HepG2 (cell line): ENCODE measurements around the gene CD300A. TPM values are rescaled to one million over a fixed set of nuclear protein-coding genes. Genes with fewer than 3 reads are reported as not detected.

ENCODE experiments used
- AGO2 ChIP-seq: fragments of 200-400 bp; formaldehyde crosslinking; optimal IDR thresholded peaks from 2 replicates; pipeline ENCODE3; 2017; ENCODE audit warnings: mild to moderate bottlenecking, low read depth, low read length, moderate library complexity
- PCBP1 ChIP-seq: fragments of 200-400 bp; formaldehyde crosslinking; IDR thresholded peaks from 2 replicates; pipeline ENCODE4 v1.6.1; 2017; ENCODE audit warnings: mild to moderate bottlenecking, low read depth, low read length, borderline replicate concordance
- RAD51 ChIP-seq: fragments of 450-650 bp; IDR thresholded peaks from 2 replicates; pipeline ENCODE4 v1.6.1; 2016; ENCODE audit warnings: borderline replicate concordance
- SYNCRIP ChIP-seq: fragments of 200-400 bp; formaldehyde crosslinking; IDR thresholded peaks from 2 replicates; pipeline ENCODE4 v1.6.1; 2018; ENCODE audit warnings: mild to moderate bottlenecking, low read depth, low read length; ENCODE audit not compliant: insufficient read depth
- U2AF1 ChIP-seq: fragments of 200-400 bp; formaldehyde crosslinking; optimal IDR thresholded peaks from 2 replicates; pipeline ENCODE3; 2017; ENCODE audit warnings: mild to moderate bottlenecking, low read depth, low read length
- YY1 ChIP-seq: IDR thresholded peaks from 2 replicates; pipeline ENCODE4 v1.6.1; 2011; ENCODE audit warnings: low read length, low read depth, moderate library complexity, mild to moderate bottlenecking; ENCODE audit not compliant: insufficient read depth, insufficient replicate concordance
- ZNF629 ChIP-seq: sonication (generic); formaldehyde crosslinking; conservative IDR thresholded peaks from 2 replicates; pipeline ENCODE4 v1.5.0; 2020; ENCODE audit warnings: missing genetic modification reagents
- ZNF781 ChIP-seq: sonication (generic); formaldehyde crosslinking; IDR thresholded peaks from 2 replicates; pipeline ENCODE4 v1.5.1; 2020; ENCODE audit warnings: borderline replicate concordance, mild to moderate bottlenecking, missing genetic modification reagents; ENCODE audit errors: not compliant biosample characterization
- polyA plus RNA-seq, 8 experiments: library from polyadenylated mRNA; depleted of rRNA in 3 of 8; stranded (reverse) in 7 of 8; unstranded in 1 of 8; fragments of >200 nt; fragmentation: Illumina TruSeq in 4 of 8; extraction: Trizol in 4 of 8; gene quantifications; 2 replicates each; pipeline versions ENCODE4 v1.2.1 to v1.2.3, GENCODE V29; 2011 to 2016; ENCODE audit warnings: low read depth in 4 of 8, missing spikeins in 1 of 8, mixed read lengths in 1 of 8; ENCODE audit not compliant: insufficient read depth in 1 of 8
- total RNA-seq, 5 experiments: library from RNA; depleted of rRNA; stranded (reverse); fragments of >200 nt; fragmentation: Illumina TruSeq; extraction: Trizol; gene quantifications; 2 replicates each; pipeline ENCODE4 v1.2.3, GENCODE V29; 2016; ENCODE audit warnings: low read depth in 1 of 5
- TF ChIP-seq, protein P1 (sequence below): sonication (generic); formaldehyde crosslinking; conservative IDR thresholded peaks from 2 replicates; pipeline ENCODE4 v1.4.0; 2020; ENCODE audit warnings: missing genetic modification reagents
- TF ChIP-seq, protein P2 (sequence below): sonication (generic); formaldehyde crosslinking; IDR thresholded peaks from 2 replicates; pipeline ENCODE4 v1.8.0; 2023; ENCODE audit warnings: mild to moderate bottlenecking, missing genetic modification reagents
- TF ChIP-seq, protein P3 (sequence below), 2 experiments: fragments of 450-650 bp in 1 of 2; sonication (generic) in 1 of 2; formaldehyde crosslinking; IDR thresholded peaks; 2 replicates each; pipeline versions ENCODE4 v1.5.0 to v1.8.0; 2020 to 2022; ENCODE audit warnings: mild to moderate bottlenecking in 1 of 2, missing genetic modification reagents in 1 of 2
- TF ChIP-seq, protein P4 (sequence below): sonication (generic); formaldehyde crosslinking; conservative IDR thresholded peaks from 2 replicates; pipeline ENCODE4 v1.8.0; 2022; ENCODE audit warnings: missing genetic modification reagents
- TF ChIP-seq, protein P5 (sequence below): IDR thresholded peaks from 2 replicates; pipeline ENCODE4 v1.6.1; 2016; ENCODE audit warnings: mild to moderate bottlenecking, missing biosample characterization, missing genetic modification reagents

The CD300A gene
- total and polyA plus RNA-seq, 2 of the 13 experiments (the other 11 are each of a cell fraction or from before 2014, with no cell fraction given), result not detected

DNA sequence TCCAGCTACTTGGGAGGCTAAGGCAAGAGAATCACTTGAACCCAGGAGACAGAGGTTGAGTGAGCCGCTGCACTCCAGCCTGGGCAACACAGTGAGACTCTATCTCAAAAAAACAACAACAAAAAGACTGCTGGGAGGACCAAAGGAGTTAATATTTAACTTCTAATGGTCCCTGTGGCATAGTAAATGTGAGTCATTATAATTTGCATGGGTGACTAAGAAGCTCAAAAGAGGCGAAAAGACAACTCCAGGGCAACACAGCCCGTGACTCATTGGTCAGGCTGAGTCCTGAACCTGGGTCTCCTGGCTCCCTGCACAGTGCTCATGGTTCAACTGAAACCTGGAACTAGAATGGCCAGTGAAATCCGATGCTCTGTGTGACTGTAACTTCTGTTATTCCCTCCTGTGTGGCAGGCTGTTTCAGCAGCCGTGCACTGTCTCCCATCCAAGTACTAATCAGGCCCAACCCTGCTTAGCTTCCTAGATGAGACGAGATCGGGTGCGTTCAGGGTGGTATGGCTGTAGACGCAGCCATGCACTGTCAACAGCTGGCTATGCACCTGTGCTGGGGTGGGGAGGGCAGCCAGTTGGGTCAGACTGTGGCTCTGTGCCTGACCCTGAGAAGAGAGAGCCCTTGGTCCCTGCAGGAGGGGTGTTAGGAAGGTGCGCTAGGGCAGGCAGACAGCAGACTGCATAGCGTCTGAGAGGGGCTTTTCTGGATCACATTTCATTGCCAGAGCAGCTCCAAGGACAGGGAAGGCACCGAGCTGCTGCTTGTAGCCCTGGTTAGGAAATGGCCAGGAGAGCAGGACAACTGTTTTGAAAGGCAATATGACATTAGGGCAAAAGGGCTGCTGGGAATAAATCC is 49.0 kb upstream of the CD300A start (continued):
- TF ChIP-seq, protein P1, sequence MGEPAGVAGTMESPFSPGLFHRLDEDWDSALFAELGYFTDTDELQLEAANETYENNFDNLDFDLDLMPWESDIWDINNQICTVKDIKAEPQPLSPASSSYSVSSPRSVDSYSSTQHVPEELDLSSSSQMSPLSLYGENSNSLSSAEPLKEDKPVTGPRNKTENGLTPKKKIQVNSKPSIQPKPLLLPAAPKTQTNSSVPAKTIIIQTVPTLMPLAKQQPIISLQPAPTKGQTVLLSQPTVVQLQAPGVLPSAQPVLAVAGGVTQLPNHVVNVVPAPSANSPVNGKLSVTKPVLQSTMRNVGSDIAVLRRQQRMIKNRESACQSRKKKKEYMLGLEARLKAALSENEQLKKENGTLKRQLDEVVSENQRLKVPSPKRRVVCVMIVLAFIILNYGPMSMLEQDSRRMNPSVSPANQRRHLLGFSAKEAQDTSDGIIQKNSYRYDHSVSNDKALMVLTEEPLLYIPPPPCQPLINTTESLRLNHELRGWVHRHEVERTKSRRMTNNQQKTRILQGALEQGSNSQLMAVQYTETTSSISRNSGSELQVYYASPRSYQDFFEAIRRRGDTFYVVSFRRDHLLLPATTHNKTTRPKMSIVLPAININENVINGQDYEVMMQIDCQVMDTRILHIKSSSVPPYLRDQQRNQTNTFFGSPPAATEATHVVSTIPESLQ (CRISPR knock-in tag), result no peak
- TF ChIP-seq PCBP1, result no peak
- TF ChIP-seq, protein P2, sequence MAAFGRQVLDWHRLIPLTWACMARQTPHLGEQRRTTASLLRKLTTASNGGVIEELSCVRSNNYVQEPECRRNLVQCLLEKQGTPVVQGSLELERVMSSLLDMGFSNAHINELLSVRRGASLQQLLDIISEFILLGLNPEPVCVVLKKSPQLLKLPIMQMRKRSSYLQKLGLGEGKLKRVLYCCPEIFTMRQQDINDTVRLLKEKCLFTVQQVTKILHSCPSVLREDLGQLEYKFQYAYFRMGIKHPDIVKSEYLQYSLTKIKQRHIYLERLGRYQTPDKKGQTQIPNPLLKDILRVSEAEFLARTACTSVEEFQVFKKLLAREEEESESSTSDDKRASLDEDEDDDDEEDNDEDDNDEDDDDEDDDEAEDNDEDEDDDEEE, result no peak
- TF ChIP-seq, protein P3, sequence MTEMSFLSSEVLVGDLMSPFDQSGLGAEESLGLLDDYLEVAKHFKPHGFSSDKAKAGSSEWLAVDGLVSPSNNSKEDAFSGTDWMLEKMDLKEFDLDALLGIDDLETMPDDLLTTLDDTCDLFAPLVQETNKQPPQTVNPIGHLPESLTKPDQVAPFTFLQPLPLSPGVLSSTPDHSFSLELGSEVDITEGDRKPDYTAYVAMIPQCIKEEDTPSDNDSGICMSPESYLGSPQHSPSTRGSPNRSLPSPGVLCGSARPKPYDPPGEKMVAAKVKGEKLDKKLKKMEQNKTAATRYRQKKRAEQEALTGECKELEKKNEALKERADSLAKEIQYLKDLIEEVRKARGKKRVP (CRISPR knock-in tag; IDR thresholded peaks at IDR 0.05), result peak in 1 of 2 experiments; percentile 35; a peak in 1 of 4 replicates
- TF ChIP-seq ZNF629 (CRISPR knock-in tag), result peak; percentile 94
- no peak for TF ChIP-seq RAD51
- TF ChIP-seq U2AF1, result no peak
- TF ChIP-seq ZNF781 (CRISPR knock-in tag), result no peak
- TF ChIP-seq AGO2, result no peak
- TF ChIP-seq, protein P4, sequence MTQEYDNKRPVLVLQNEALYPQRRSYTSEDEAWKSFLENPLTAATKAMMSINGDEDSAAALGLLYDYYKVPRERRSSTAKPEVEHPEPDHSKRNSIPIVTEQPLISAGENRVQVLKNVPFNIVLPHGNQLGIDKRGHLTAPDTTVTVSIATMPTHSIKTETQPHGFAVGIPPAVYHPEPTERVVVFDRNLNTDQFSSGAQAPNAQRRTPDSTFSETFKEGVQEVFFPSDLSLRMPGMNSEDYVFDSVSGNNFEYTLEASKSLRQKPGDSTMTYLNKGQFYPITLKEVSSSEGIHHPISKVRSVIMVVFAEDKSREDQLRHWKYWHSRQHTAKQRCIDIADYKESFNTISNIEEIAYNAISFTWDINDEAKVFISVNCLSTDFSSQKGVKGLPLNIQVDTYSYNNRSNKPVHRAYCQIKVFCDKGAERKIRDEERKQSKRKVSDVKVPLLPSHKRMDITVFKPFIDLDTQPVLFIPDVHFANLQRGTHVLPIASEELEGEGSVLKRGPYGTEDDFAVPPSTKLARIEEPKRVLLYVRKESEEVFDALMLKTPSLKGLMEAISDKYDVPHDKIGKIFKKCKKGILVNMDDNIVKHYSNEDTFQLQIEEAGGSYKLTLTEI (CRISPR knock-in tag), result no peak
- TF ChIP-seq SYNCRIP, result no peak
- TF ChIP-seq, protein P5, sequence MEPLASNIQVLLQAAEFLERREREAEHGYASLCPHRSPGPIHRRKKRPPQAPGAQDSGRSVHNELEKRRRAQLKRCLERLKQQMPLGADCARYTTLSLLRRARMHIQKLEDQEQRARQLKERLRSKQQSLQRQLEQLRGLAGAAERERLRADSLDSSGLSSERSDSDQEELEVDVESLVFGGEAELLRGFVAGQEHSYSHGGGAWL (CRISPR knock-in tag), result no peak
- no peak for TF ChIP-seq YY1
